Measurements from ENCODE around the gene RGSL1.
"Not testable (repeated sequence)": the region's sequence is repeated elsewhere in the genome, so short reads cannot be mapped to it uniquely, and the experiment has no call there.

Gene RGSL1

DNA sequence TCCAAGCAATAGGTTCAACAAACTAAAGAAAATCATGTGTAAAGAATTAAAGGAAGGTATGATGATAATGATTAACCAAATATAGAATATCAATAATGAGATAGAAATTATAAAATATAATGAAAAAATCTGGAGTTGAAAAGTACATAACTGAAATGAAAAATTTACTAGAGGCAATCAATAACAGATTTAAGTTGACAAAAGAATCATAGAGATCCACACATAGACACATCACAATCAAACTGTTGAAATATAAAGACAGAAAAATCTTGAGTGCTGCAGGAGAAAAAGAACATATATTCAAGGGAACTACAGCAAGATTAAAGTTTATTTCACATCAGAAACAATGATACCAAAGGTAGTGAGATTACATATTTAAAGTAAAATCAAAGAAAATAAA, 75.4 kb downstream of the RGSL1 start:
- TF ChIP-seq, protein P1, sequence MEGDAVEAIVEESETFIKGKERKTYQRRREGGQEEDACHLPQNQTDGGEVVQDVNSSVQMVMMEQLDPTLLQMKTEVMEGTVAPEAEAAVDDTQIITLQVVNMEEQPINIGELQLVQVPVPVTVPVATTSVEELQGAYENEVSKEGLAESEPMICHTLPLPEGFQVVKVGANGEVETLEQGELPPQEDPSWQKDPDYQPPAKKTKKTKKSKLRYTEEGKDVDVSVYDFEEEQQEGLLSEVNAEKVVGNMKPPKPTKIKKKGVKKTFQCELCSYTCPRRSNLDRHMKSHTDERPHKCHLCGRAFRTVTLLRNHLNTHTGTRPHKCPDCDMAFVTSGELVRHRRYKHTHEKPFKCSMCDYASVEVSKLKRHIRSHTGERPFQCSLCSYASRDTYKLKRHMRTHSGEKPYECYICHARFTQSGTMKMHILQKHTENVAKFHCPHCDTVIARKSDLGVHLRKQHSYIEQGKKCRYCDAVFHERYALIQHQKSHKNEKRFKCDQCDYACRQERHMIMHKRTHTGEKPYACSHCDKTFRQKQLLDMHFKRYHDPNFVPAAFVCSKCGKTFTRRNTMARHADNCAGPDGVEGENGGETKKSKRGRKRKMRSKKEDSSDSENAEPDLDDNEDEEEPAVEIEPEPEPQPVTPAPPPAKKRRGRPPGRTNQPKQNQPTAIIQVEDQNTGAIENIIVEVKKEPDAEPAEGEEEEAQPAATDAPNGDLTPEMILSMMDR (IDR thresholded peaks at IDR 0.05; ENCODE audit: low read depth, low read length), result no peak

DNA sequence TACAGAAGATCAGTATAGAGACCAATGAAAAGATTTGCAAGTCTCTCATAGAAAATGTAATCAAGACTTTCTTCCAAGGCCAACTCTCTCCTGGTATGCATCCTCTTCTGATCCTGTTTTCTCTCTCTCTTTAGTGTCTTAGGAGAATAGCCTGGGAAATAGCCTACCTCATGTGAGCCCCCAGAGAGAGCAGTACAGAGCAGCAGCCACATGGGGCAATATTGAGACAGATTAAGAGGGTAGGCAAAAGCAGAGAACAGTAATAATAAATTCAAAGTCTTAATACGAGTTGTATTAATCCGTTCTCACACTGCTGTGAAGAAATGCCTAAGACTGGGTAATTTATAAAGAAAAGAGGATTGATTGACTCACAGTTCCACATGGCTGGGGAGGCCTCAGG, 77.7 kb downstream of the RGSL1 start:
- H3K4me3 ChIP-seq (replicated peaks in 1 of 2; ENCODE audit: low read depth in 2 of 2, low read length in 2 of 2), result no peak overlapping the region
- DNase-seq (ENCODE audit: low read depth in 2 of 2), result peak in 1 of 2 donors; percentile 4
- TF ChIP-seq, protein P1 (IDR thresholded peaks at IDR 0.05; ENCODE audit: low read depth, low read length), result peak; percentile 14

More for the DNA sequence above, 75.4 kb downstream of the RGSL1 start:
- no peak for DNase-seq (ENCODE audit: low read depth in 2 of 2)
- no peak overlapping the region for H3K4me3 ChIP-seq (replicated peaks in 1 of 2; ENCODE audit: low read depth in 2 of 2, low read length in 2 of 2)

DNA sequence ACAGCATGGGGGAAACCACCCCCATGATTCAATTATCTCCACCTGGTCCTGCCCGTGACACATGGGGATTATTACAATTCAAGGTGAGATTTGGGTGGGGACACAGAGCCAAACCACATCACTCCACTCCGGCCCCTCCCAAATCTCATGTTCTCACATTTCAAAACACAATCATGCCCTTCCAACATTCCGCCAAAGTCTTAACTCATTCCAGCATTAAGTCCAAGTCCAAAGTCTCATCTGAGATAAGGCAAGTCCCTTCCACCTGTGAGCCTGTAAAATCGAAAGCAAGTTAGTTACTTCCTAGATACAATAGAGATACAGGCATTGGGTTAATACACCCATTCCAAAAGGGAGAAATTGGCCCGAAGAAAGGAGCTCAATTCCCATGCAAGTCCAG, 78.3 kb downstream of the RGSL1 start:
- H3K4me3 ChIP-seq (replicated peaks in 1 of 2; ENCODE audit: low read depth in 2 of 2, low read length in 2 of 2); DNase-seq (ENCODE audit: low read depth in 2 of 2): not testable (repeated sequence)

DNA sequence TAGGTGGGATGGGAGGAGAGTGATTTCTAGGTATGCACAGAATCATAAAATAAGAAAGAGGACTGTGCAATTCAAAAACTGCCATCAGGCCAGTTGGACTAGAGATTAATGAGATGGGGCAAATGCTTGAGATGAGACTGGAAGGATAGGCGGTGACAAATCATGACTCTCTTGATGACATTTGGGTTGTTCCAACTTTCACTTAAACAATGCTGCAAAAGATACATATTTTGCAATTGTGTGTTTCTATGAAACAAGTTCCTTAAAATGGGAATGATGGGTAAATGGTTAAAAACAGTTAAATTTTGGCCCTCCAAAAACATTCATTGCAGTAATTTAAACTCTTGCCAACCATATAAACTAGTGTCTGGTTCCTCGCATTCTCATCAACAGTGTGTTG, 84.0 kb downstream of the RGSL1 start:
- DNase-seq (ENCODE audit: low read depth in 2 of 2), result no peak
- TF ChIP-seq, protein P1 (IDR thresholded peaks at IDR 0.05; ENCODE audit: low read depth, low read length), result no peak
- H3K4me3 ChIP-seq (replicated peaks in 1 of 2; ENCODE audit: low read depth in 2 of 2, low read length in 2 of 2), result no peak overlapping the region

DNA sequence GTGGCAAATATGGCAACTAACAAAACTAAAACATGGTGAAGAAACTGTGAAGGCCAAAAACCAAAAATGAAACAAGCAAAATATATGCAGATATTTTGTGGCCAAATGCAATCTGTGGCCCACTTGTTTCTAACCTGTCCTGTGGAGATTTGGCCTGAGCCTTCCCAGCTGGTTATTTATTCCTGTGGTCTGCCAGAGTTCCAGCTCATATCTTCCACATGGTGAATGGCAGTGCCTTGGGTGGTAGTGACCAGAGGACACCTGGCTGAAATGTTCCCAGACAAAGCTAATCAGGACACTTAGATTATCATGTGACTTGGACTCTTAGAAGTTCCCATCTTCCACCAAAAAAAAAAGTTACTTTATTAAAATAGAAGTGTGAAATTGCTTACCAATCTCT, 99.4 kb downstream of the RGSL1 start:
- H3K4me3 ChIP-seq (replicated peaks in 1 of 2; ENCODE audit: low read depth in 2 of 2, low read length in 2 of 2), result no peak overlapping the region
- TF ChIP-seq, protein P1 (IDR thresholded peaks at IDR 0.05; ENCODE audit: low read depth, low read length), result no peak

DNA sequence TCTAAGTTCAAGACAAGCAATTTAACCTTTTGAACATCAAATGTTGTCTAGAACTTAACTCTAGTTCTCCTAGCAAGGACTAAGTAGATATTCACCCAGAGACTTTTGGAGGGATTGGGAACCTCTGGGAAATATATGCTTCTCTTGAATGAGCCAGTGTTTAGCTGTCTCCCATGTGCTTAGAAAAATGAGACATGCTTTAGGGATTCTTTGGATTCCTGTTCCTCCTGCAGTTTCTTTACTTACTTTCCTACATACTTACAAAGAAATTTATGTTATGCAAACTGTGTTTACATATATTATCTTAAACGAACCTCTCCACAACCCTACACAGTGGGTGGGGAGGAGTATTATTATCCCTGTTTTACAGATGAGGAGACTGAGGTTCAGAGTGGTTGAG, 99.9 kb downstream of the RGSL1 start:
- TF ChIP-seq, protein P1 (IDR thresholded peaks at IDR 0.05; ENCODE audit: low read depth, low read length), result no peak
- no peak overlapping the region for H3K4me3 ChIP-seq (replicated peaks in 1 of 2; ENCODE audit: low read depth in 2 of 2, low read length in 2 of 2)
- DNase-seq (ENCODE audit: low read depth in 2 of 2), result no peak

More for the DNA sequence above, 99.4 kb downstream of the RGSL1 start:
- no peak for DNase-seq (ENCODE audit: low read depth in 2 of 2)

DNA sequence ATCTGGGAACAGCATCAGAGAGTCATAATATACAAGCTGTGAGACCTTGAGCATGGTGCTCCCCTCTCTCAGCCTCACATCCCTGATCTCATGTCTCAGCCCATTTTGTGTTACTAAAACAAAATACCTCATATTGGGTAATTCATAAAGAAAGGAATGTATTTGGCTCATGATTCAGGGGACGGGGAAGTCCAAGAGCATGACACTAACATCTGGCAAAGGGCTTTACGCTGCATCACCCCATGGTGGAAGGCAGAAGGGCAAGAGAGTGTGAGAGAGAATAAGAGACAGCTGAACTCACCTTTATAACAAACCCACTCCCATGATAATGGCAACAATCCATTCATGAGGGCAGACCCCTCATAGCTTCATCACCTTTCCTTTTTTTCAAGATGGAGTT, 102.6 kb downstream of the RGSL1 start:
- TF ChIP-seq, protein P1 (IDR thresholded peaks at IDR 0.05; ENCODE audit: low read depth, low read length), result no peak
- H3K4me3 ChIP-seq (replicated peaks in 1 of 2; ENCODE audit: low read depth in 2 of 2, low read length in 2 of 2), result no peak overlapping the region
- DNase-seq (ENCODE audit: low read depth in 2 of 2), result peak in 1 of 2 donors; percentile 38
